ENCODE data around the gene DIP2C. TPM values are rescaled to one million over a fixed set of nuclear protein-coding genes. Genes with fewer than 3 reads are reported as not detected.

Gene DIP2C
- polyA plus RNA-seq, 1 of the 3 experiments (the other 2 are of a cell fraction): 8.7 TPM

DNA sequence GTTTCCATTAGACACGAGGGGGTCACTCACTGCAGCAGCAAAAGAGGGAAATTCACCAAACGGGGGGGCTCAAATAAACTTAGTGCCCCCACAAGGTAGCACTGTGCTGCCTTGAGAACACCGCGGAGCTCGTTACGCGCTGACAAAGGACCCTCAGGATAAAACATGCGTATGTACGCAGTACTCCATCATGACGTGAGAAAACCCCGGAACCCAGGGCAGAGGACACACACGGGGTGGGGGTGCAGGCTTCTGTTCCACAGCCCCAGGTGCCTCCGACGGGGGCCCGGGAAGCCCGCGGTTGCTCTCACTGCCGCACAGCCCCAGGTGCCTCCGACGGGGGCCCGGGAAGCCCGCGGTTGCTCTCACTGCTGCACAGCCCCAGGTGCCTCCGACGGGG, 321.8 kb downstream of the DIP2C start:
- WGBS (ENCODE audit: low lambda C conversion rate): 94% methylated on average over 12 of the region's 25 CpGs
- no peak overlapping the region for H3K4me2 ChIP-seq
- no peaks in the 10 kb centered on the region for H3K9me2 ChIP-seq
- peaks cover 22% of the 10 kb centered on the region for H3F3A ChIP-seq (replicated peaks; ENCODE audit: insufficient read depth)
- no peak overlapping the region for H2AFZ ChIP-seq (ENCODE audit: low read depth)
- H3K27me3 ChIP-seq (ENCODE audit: insufficient read depth): no peaks in the 10 kb centered on the region
- H3K27ac ChIP-seq (ENCODE audit: low read depth in 2 of 2, low read length in 1 of 2): no peak overlapping the region; a peak in 2 of 4 replicates
- no peaks in the 10 kb centered on the region for H3K9me3 ChIP-seq
- no peak overlapping the region for H3K9ac ChIP-seq
- peaks cover 16 to 23% of the 10 kb centered on the region in 2 experiments for H3K36me3 ChIP-seq (replicated peaks in 1 of 2; ENCODE audit: control insufficient read depth in 1 of 2, insufficient read depth in 2 of 2, low read length in 1 of 2)
- TF ChIP-seq SIN3A (IDR thresholded peaks at IDR 0.05; ENCODE audit: borderline replicate concordance, low read depth, low read length) (no peak), NRF1 (IDR thresholded peaks at IDR 0.05; ENCODE audit: low read depth, low read length) (no peak), POLR2AphosphoS5 (IDR thresholded peaks at IDR 0.05; ENCODE audit: low read depth, low read length) (no peak), YY1 (IDR thresholded peaks at IDR 0.05; ENCODE audit: low read depth) (no peak), TCF12 (IDR thresholded peaks at IDR 0.05) (no peak), MAX (IDR thresholded peaks at IDR 0.05; ENCODE audit: low read depth) (no peak), FOXJ3 (CRISPR knock-in tag; IDR thresholded peaks at IDR 0.05) (no peak), CHD2 (IDR thresholded peaks at IDR 0.05; ENCODE audit: low read length, partially characterized antibody) (no peak), TAF1 (IDR thresholded peaks at IDR 0.05; ENCODE audit: borderline replicate concordance, low read depth, low read length) (no peak), RXRA (IDR thresholded peaks at IDR 0.05; ENCODE audit: borderline replicate concordance, low read depth) (no peak), RCOR1 (IDR thresholded peaks at IDR 0.05; ENCODE audit: low read length) (no peak)
- TF ChIP-seq, protein P1, sequence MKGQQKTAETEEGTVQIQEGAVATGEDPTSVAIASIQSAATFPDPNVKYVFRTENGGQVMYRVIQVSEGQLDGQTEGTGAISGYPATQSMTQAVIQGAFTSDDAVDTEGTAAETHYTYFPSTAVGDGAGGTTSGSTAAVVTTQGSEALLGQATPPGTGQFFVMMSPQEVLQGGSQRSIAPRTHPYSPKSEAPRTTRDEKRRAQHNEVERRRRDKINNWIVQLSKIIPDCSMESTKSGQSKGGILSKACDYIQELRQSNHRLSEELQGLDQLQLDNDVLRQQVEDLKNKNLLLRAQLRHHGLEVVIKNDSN (IDR thresholded peaks at IDR 0.05; ENCODE audit: borderline replicate concordance, low read depth): no peak
- TF ChIP-seq, protein P2, sequence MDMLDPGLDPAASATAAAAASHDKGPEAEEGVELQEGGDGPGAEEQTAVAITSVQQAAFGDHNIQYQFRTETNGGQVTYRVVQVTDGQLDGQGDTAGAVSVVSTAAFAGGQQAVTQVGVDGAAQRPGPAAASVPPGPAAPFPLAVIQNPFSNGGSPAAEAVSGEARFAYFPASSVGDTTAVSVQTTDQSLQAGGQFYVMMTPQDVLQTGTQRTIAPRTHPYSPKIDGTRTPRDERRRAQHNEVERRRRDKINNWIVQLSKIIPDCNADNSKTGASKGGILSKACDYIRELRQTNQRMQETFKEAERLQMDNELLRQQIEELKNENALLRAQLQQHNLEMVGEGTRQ (IDR thresholded peaks at IDR 0.05; ENCODE audit: borderline replicate concordance, low read depth, low read length): no peak
- TF ChIP-seq, protein P3, sequence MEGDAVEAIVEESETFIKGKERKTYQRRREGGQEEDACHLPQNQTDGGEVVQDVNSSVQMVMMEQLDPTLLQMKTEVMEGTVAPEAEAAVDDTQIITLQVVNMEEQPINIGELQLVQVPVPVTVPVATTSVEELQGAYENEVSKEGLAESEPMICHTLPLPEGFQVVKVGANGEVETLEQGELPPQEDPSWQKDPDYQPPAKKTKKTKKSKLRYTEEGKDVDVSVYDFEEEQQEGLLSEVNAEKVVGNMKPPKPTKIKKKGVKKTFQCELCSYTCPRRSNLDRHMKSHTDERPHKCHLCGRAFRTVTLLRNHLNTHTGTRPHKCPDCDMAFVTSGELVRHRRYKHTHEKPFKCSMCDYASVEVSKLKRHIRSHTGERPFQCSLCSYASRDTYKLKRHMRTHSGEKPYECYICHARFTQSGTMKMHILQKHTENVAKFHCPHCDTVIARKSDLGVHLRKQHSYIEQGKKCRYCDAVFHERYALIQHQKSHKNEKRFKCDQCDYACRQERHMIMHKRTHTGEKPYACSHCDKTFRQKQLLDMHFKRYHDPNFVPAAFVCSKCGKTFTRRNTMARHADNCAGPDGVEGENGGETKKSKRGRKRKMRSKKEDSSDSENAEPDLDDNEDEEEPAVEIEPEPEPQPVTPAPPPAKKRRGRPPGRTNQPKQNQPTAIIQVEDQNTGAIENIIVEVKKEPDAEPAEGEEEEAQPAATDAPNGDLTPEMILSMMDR (IDR thresholded peaks at IDR 0.05): no peak
- H3K4me3 ChIP-seq (ENCODE audit: low read depth in 2 of 2, low read length in 1 of 2): no peak overlapping the region
- peaks cover 32 to 43% of the 10 kb centered on the region in 2 experiments for H3K4me1 ChIP-seq (ENCODE audit: control insufficient read depth in 1 of 2, insufficient read depth in 2 of 2, low read depth in 1 of 2, low read length in 1 of 2)
- POLR2A ChIA-PET: no interaction called here
- H3K79me2 ChIP-seq (ENCODE audit: insufficient read depth): peaks cover 4% of the 10 kb centered on the region; the same call in 1 of the 2 replicates
- H4K20me1 ChIP-seq (ENCODE audit: insufficient read depth): no peaks in the 10 kb centered on the region
- CTCF ChIA-PET: no interaction called here
- DNase-seq: no peak

- Histone ChIP-seq H3K9me2 (no peaks in the 10 kb centered on the region), H4K20me1 (ENCODE audit: insufficient read depth) (no peaks in the 10 kb centered on the region), H3K79me2 (ENCODE audit: insufficient read depth) (peaks cover 4% of the 10 kb centered on the region; the same call in 1 of the 2 replicates), H3F3A (replicated peaks; ENCODE audit: insufficient read depth) (peaks cover 20% of the 10 kb centered on the region), H3K4me1 (ENCODE audit: control insufficient read depth in 1 of 2, insufficient read depth in 2 of 2, low read depth in 1 of 2, low read length in 1 of 2) (peaks cover 24 to 36% of the 10 kb centered on the region in 2 experiments), H2AFZ (ENCODE audit: low read depth) (no peak overlapping the region), H3K4me2 (no peak overlapping the region), H3K9me3 (no peaks in the 10 kb centered on the region), H3K4me3 (ENCODE audit: low read depth in 2 of 2, low read length in 1 of 2) (no peak overlapping the region), H3K27ac (ENCODE audit: low read depth in 2 of 2, low read length in 1 of 2) (no peak overlapping the region), H3K36me3 (replicated peaks in 1 of 2; ENCODE audit: control insufficient read depth in 1 of 2, insufficient read depth in 2 of 2, low read length in 1 of 2) (peaks cover 16 to 38% of the 10 kb centered on the region in 2 experiments), H3K9ac (no peak overlapping the region), H3K27me3 (ENCODE audit: insufficient read depth) (no peaks in the 10 kb centered on the region)
- ChIA-PET CTCF (interaction anchor here (0.6 kb wide), 1 partner anchor 10 kb away, joined by 3 read pairs; no protein-coding TSS in a partner anchor), POLR2A (no interaction called here)
- DNase-seq: no peak
- WGBS (ENCODE audit: low lambda C conversion rate): 95% methylated on average over 12 of the region's 12 CpGs
- TF ChIP-seq EP300 (IDR thresholded peaks at IDR 0.05; ENCODE audit: borderline replicate concordance in 1 of 2, low read depth in 1 of 2, low read length in 1 of 2) (no peak), TCF12 (IDR thresholded peaks at IDR 0.05) (no peak), FOSL2 (IDR thresholded peaks at IDR 0.05; ENCODE audit: borderline replicate concordance, low read depth) (no peak), EZH2phosphoT487 (IDR thresholded peaks at IDR 0.05; ENCODE audit: borderline replicate concordance, low read depth) (no peak), TEAD4 (IDR thresholded peaks at IDR 0.05; ENCODE audit: borderline replicate concordance, insufficient read depth) (no peak), SIN3A (IDR thresholded peaks at IDR 0.05; ENCODE audit: borderline replicate concordance, low read depth, low read length) (no peak), ELF1 (IDR thresholded peaks at IDR 0.05) (no peak), NRF1 (IDR thresholded peaks at IDR 0.05; ENCODE audit: low read depth, low read length) (no peak), MXI1 (IDR thresholded peaks at IDR 0.05; ENCODE audit: low read depth, low read length) (no peak), IRF3 (IDR thresholded peaks at IDR 0.05; ENCODE audit: low read depth, low read length) (no peak), GABPA (IDR thresholded peaks at IDR 0.05; ENCODE audit: low read depth) (no peak), RAD21 (IDR thresholded peaks at IDR 0.05; ENCODE audit: low read length) (no peak)
- TF ChIP-seq, protein P1 (IDR thresholded peaks at IDR 0.05; ENCODE audit: borderline replicate concordance, low read depth): no peak
Observed at GRCh38 chr10:366186-366585, 323.3 kb downstream of the DIP2C start.
